Neural crest cell (in vitro differentiated cells): ENCODE data around the gene UQCRQ. TPM values are rescaled to one million over a fixed set of nuclear protein-coding genes. Genes with fewer than 3 reads are reported as not detected.

Source experiments
- DNase-seq: peaks from one replicate; pipeline ENCODE4 v3.0.0; 2021; ENCODE audit warnings: low read depth, mixed read lengths, low spot score
- H3K27ac Mint-ChIP-seq: one replicate; pipeline ENCODE4 v1.8.0; 2021; ENCODE audit warnings: mild to moderate bottlenecking, mixed read lengths; ENCODE audit not compliant: unreplicated experiment
- H3K27me3 Mint-ChIP-seq: 2 replicates; pipeline ENCODE4 v1.8.0; 2021; ENCODE audit warnings: low read depth, mild to moderate bottlenecking, mixed read lengths
- H3K36me3 Mint-ChIP-seq: 2 replicates; pipeline ENCODE4 v1.8.0; 2021; ENCODE audit warnings: low read depth, mild to moderate bottlenecking, mixed read lengths
- H3K4me1 Mint-ChIP-seq: 2 replicates; pipeline ENCODE4 v1.8.0; 2021; ENCODE audit warnings: mixed read lengths
- H3K4me3 Mint-ChIP-seq: one replicate; pipeline ENCODE4 v1.8.0; 2021; ENCODE audit warnings: mild to moderate bottlenecking, mixed read lengths
- H3K9me3 Mint-ChIP-seq: 2 replicates; pipeline ENCODE4 v1.8.0; 2021; ENCODE audit warnings: mixed read lengths
- CTCF ChIP-seq: fragments of 200-600 bp; sonication (generic); conservative IDR thresholded peaks from 2 replicates; pipeline ENCODE4 v1.5.0; 2021; ENCODE audit warnings: antibody characterized with exemption, mild to moderate bottlenecking
- total RNA-seq: library from RNA; stranded (reverse); gene quantifications from 2 replicates; pipeline ENCODE4 v1.2.1, GENCODE V29; 2021

The UQCRQ gene
- total RNA-seq, 1 donor from 2014 or later: 293 TPM

DNA sequence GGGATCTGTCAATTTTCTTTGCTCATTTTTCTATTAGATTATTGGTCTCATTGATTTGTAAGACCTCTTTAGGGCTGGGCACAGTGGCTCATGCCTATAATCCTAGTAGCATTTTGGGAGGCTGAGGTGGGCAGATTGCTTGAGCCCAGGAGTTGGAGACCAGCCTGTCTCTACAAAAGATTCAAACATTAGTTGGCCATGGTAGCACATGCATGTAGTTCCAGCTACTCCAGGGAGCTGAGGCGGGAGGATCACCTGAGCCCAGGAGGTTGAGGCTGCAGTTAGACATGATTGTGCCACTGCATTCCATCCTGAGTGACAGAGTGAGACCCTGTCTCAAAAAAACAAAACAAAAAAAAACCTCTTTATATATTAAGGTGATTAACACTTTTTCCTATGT is 29.6 kb upstream of the UQCRQ start:
- Mint-ChIP-seq H3K4me3 (no peak overlapping the region), H3K27ac (no peak overlapping the region), H3K36me3 (no peaks in the 10 kb centered on the region), H3K9me3 (no peaks in the 10 kb centered on the region), H3K4me1 (peaks cover 7% of the 10 kb centered on the region), H3K27me3 (peaks cover 10% of the 10 kb centered on the region)
- DNase-seq: no peak
- TF ChIP-seq CTCF: no peak

- Mint-ChIP-seq H3K27me3 (peaks cover 6% of the 10 kb centered on the region), H3K4me1 (peaks cover 7% of the 10 kb centered on the region), H3K4me3 (no peak overlapping the region), H3K9me3 (no peaks in the 10 kb centered on the region), H3K36me3 (no peaks in the 10 kb centered on the region), H3K27ac (no peak overlapping the region)
- DNase-seq: no peak
- no peak for TF ChIP-seq CTCF
Measured at GRCh38 chr5:132837868-132838267, 28.6 kb upstream of the UQCRQ start.

GRCh38 chr5:132838516-132839282 is 27.7 kb upstream of the UQCRQ start:
- Mint-ChIP-seq H3K9me3 (no peaks in the 10 kb centered on the region), H3K36me3 (no peaks in the 10 kb centered on the region), H3K27ac (no peak overlapping the region), H3K27me3 (no peaks in the 10 kb centered on the region), H3K4me3 (no peak overlapping the region), H3K4me1 (peaks cover 7% of the 10 kb centered on the region)
- no peak for DNase-seq
- TF ChIP-seq CTCF: no peak

DNA sequence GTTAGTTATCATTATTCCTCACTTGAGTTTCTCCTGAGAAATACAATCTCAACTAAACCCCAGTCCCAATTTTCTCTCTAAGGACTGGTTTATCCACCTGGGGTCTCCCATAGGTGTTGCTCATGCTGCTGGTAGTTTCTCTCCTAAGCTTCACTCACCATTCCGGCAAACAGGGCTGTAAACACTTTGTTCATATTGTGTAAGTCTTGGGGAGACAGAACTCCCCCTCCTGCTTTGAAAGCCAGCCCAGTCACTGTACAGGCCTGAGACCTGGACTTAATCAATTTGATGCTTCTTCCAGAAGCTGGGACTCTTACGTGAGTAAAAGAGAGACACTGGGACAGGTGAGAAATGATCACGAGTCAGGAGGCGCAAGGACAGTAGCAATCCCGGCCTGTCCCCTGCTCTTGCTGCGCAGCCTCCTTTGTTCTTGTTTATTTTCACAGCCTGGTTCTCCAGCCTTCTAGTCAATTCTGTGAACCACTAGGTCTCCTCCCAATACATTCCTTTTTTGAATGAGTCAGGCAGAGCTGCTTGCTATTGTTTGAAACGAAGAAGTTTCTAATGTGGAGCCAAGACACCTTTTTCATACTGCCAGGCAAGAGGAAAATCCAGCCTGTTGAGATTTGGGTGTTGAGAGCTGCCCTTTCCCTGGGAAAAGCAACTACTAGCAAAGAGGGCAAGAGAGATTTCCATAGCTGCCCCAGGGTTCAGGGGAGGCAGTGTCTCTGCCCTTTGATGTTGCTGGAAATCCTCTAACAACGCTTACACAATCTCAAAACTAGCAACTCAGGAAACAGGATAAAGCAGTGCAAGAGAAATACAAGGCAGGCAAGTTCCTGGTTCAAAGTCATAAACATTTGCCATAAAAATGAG is 26.8 kb upstream of the UQCRQ start:
- H3K27ac Mint-ChIP-seq: no peak overlapping the region
- no peaks in the 10 kb centered on the region for H3K9me3 Mint-ChIP-seq
- no peaks in the 10 kb centered on the region for H3K36me3 Mint-ChIP-seq
- no peak for TF ChIP-seq CTCF
- H3K4me1 Mint-ChIP-seq: peaks cover 7% of the 10 kb centered on the region
- H3K4me3 Mint-ChIP-seq: no peak overlapping the region
- no peak for DNase-seq
- no peaks in the 10 kb centered on the region for H3K27me3 Mint-ChIP-seq

DNA sequence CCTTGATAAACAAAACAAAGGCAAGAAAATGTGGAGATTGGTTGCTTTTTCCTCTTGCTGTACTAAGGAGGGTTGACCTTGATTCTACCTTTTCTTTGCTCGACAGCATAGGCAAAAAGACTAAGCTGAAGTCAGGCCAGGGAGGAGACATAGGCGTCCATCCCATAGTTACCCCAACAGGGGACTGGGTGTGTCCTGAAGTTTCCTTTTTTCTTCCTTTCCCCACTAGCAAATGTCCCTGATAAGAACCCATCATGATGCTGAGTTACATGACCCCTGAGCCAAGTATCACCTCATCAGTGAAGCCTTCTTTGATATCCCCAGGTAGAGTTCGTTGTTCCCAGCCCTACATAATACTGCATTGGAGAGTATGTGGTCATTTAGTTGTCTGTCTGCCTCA is 26.1 kb upstream of the UQCRQ start:
- Mint-ChIP-seq H3K36me3 (no peaks in the 10 kb centered on the region), H3K4me3 (no peak overlapping the region), H3K9me3 (no peaks in the 10 kb centered on the region), H3K27me3 (no peaks in the 10 kb centered on the region), H3K27ac (no peak overlapping the region), H3K4me1 (peaks cover 7% of the 10 kb centered on the region)
- DNase-seq: no peak
- no peak for TF ChIP-seq CTCF
